ENCODE data around the gene VWDE.
"Not testable (repeated sequence)": the region's sequence is repeated elsewhere in the genome, so short reads cannot be mapped to it uniquely, and the experiment has no call there.

VWDE gene

GRCh38 chr7:12403287-12404181, at the start of gene VWDE:
VWDE (minus strand) TSS chr7:12403865; CDS start chr7:12403716, 149 bp downstream.
- Histone ChIP-seq H3K4me3 (ENCODE audit: low read depth, low read length) (peak within 1 kb of the TSS; percentile 96), H3K4me1 (ENCODE audit: control insufficient read depth, insufficient read depth, low read length) (peaks cover 6% of the 10 kb centered on the region), H3K9me3 (ENCODE audit: control insufficient read depth, insufficient read depth, low read length) (no peaks in the 10 kb centered on the region), H3K9ac (ENCODE audit: low read depth, low read length) (peak within 1 kb of the TSS; percentile 88), H3K36me3 (ENCODE audit: control insufficient read depth, insufficient read depth, low read length) (no peaks in the 10 kb centered on the region), H3K27me3 (ENCODE audit: control insufficient read depth, insufficient read depth, low read length) (peaks cover 5% of the 10 kb centered on the region)

GRCh38 chr7:12453136-12453535, 49.5 kb upstream of the VWDE start:
- not testable (repeated sequence) for H3K9ac ChIP-seq (ENCODE audit: low read depth, low read length); H3K36me3 ChIP-seq (ENCODE audit: control insufficient read depth, insufficient read depth, low read length); H3K4me1 ChIP-seq (ENCODE audit: control insufficient read depth, insufficient read depth, low read length); H3K27me3 ChIP-seq (ENCODE audit: control insufficient read depth, insufficient read depth, low read length); H3K9me3 ChIP-seq (ENCODE audit: control insufficient read depth, insufficient read depth, low read length); H3K4me3 ChIP-seq (ENCODE audit: low read depth, low read length)

- Histone ChIP-seq H3K36me3 (ENCODE audit: control insufficient read depth, insufficient read depth, low read length) (no peaks in the 10 kb centered on the region), H3K9ac (ENCODE audit: low read depth, low read length) (no peak overlapping the region), H3K4me1 (ENCODE audit: control insufficient read depth, insufficient read depth, low read length) (peaks cover 4% of the 10 kb centered on the region), H3K9me3 (ENCODE audit: control insufficient read depth, insufficient read depth, low read length) (no peaks in the 10 kb centered on the region), H3K27me3 (ENCODE audit: control insufficient read depth, insufficient read depth, low read length) (no peaks in the 10 kb centered on the region), H3K4me3 (ENCODE audit: low read depth, low read length) (no peak overlapping the region)
These were observed 47.0 kb upstream of the VWDE start for GRCh38 chr7:12450615-12451014.

GRCh38 chr7:12444785-12445184, 41.1 kb upstream of the VWDE start:
- H3K9me3 ChIP-seq (ENCODE audit: control insufficient read depth, insufficient read depth, low read length) = no peaks in the 10 kb centered on the region
- H3K36me3 ChIP-seq (ENCODE audit: control insufficient read depth, insufficient read depth, low read length) = no peaks in the 10 kb centered on the region
- no peak overlapping the region for H3K4me3 ChIP-seq (ENCODE audit: low read depth, low read length)
- H3K9ac ChIP-seq (ENCODE audit: low read depth, low read length) = no peak overlapping the region
- no peaks in the 10 kb centered on the region for H3K4me1 ChIP-seq (ENCODE audit: control insufficient read depth, insufficient read depth, low read length)
- H3K27me3 ChIP-seq (ENCODE audit: control insufficient read depth, insufficient read depth, low read length) = no peaks in the 10 kb centered on the region

- H3K4me3 ChIP-seq (ENCODE audit: low read depth, low read length) = no peak overlapping the region
- H3K36me3 ChIP-seq (ENCODE audit: control insufficient read depth, insufficient read depth, low read length) = no peaks in the 10 kb centered on the region
- H3K9me3 ChIP-seq (ENCODE audit: control insufficient read depth, insufficient read depth, low read length) = no peaks in the 10 kb centered on the region
- H3K4me1 ChIP-seq (ENCODE audit: control insufficient read depth, insufficient read depth, low read length) = no peaks in the 10 kb centered on the region
- no peak overlapping the region for H3K9ac ChIP-seq (ENCODE audit: low read depth, low read length)
- H3K27me3 ChIP-seq (ENCODE audit: control insufficient read depth, insufficient read depth, low read length) = no peaks in the 10 kb centered on the region
These were observed 36.6 kb upstream of the VWDE start for GRCh38 chr7:12440229-12440628.

- Histone ChIP-seq H3K9me3 (ENCODE audit: control insufficient read depth, insufficient read depth, low read length) (no peaks in the 10 kb centered on the region), H3K9ac (ENCODE audit: low read depth, low read length) (no peak overlapping the region), H3K4me1 (ENCODE audit: control insufficient read depth, insufficient read depth, low read length) (peaks cover 2% of the 10 kb centered on the region), H3K4me3 (ENCODE audit: low read depth, low read length) (no peak overlapping the region), H3K36me3 (ENCODE audit: control insufficient read depth, insufficient read depth, low read length) (no peaks in the 10 kb centered on the region), H3K27me3 (ENCODE audit: control insufficient read depth, insufficient read depth, low read length) (no peaks in the 10 kb centered on the region)
These were observed 33.4 kb upstream of the VWDE start for GRCh38 chr7:12436896-12437535.

- H3K4me1 ChIP-seq (ENCODE audit: control insufficient read depth, insufficient read depth, low read length) = peaks cover 5% of the 10 kb centered on the region
- no peaks in the 10 kb centered on the region for H3K27me3 ChIP-seq (ENCODE audit: control insufficient read depth, insufficient read depth, low read length)
- H3K36me3 ChIP-seq (ENCODE audit: control insufficient read depth, insufficient read depth, low read length) = no peaks in the 10 kb centered on the region
- H3K9me3 ChIP-seq (ENCODE audit: control insufficient read depth, insufficient read depth, low read length) = no peaks in the 10 kb centered on the region
- H3K9ac ChIP-seq (ENCODE audit: low read depth, low read length) = no peak overlapping the region
- H3K4me3 ChIP-seq (ENCODE audit: low read depth, low read length) = no peak overlapping the region
These were observed 32.5 kb upstream of the VWDE start for GRCh38 chr7:12436126-12436525.

- H3K4me3 ChIP-seq (ENCODE audit: low read depth, low read length) = no peak overlapping the region
- H3K4me1 ChIP-seq (ENCODE audit: control insufficient read depth, insufficient read depth, low read length) = peaks cover 5% of the 10 kb centered on the region
- no peak overlapping the region for H3K9ac ChIP-seq (ENCODE audit: low read depth, low read length)
- no peaks in the 10 kb centered on the region for H3K9me3 ChIP-seq (ENCODE audit: control insufficient read depth, insufficient read depth, low read length)
- H3K27me3 ChIP-seq (ENCODE audit: control insufficient read depth, insufficient read depth, low read length) = no peaks in the 10 kb centered on the region
- no peaks in the 10 kb centered on the region for H3K36me3 ChIP-seq (ENCODE audit: control insufficient read depth, insufficient read depth, low read length)
These were observed 30.5 kb upstream of the VWDE start for GRCh38 chr7:12434012-12434642.

- Histone ChIP-seq H3K4me3 (ENCODE audit: low read depth, low read length) (no peak overlapping the region), H3K27me3 (ENCODE audit: control insufficient read depth, insufficient read depth, low read length) (no peaks in the 10 kb centered on the region), H3K9me3 (ENCODE audit: control insufficient read depth, insufficient read depth, low read length) (peaks cover 4% of the 10 kb centered on the region), H3K4me1 (ENCODE audit: control insufficient read depth, insufficient read depth, low read length) (peaks cover 5% of the 10 kb centered on the region), H3K9ac (ENCODE audit: low read depth, low read length) (no peak overlapping the region), H3K36me3 (ENCODE audit: control insufficient read depth, insufficient read depth, low read length) (no peaks in the 10 kb centered on the region)
These were observed 28.4 kb upstream of the VWDE start for GRCh38 chr7:12431886-12432556.

- Histone ChIP-seq H3K27me3 (ENCODE audit: control insufficient read depth, insufficient read depth, low read length) (no peaks in the 10 kb centered on the region), H3K36me3 (ENCODE audit: control insufficient read depth, insufficient read depth, low read length) (no peaks in the 10 kb centered on the region), H3K4me1 (ENCODE audit: control insufficient read depth, insufficient read depth, low read length) (peaks cover 23% of the 10 kb centered on the region), H3K9me3 (ENCODE audit: control insufficient read depth, insufficient read depth, low read length) (peaks cover 4% of the 10 kb centered on the region), H3K9ac (ENCODE audit: low read depth, low read length) (no peak overlapping the region), H3K4me3 (ENCODE audit: low read depth, low read length) (no peak overlapping the region)
These were observed 21.6 kb upstream of the VWDE start for GRCh38 chr7:12425311-12425710.

- Histone ChIP-seq H3K4me3 (ENCODE audit: low read depth, low read length) (peak overlapping the region; percentile 26), H3K27me3 (ENCODE audit: control insufficient read depth, insufficient read depth, low read length) (no peaks in the 10 kb centered on the region), H3K4me1 (ENCODE audit: control insufficient read depth, insufficient read depth, low read length) (peaks cover 23% of the 10 kb centered on the region), H3K36me3 (ENCODE audit: control insufficient read depth, insufficient read depth, low read length) (no peaks in the 10 kb centered on the region), H3K9ac (ENCODE audit: low read depth, low read length) (peak overlapping the region; percentile 13), H3K9me3 (ENCODE audit: control insufficient read depth, insufficient read depth, low read length) (peaks cover 4% of the 10 kb centered on the region)
These were observed 20.5 kb upstream of the VWDE start for GRCh38 chr7:12423997-12424745.
